Spleen (tissue), 7 donors: ENCODE measurements around the gene PTPRK.

ENCODE experiments used
- CTCF ChIP-seq, 11 experiments: fragments of 200-600 bp in 7 of 11; fragments of 450-650 bp in 4 of 11; sonication (generic) in 4 of 11; IDR thresholded peaks in 8 of 11; conservative IDR thresholded peaks in 3 of 11; 1 replicate in 7 of 11; 2 replicates in 4 of 11; pipeline versions ENCODE4 v1.4.0 to v1.8.0; 2016 to 2021; ENCODE audit warnings: antibody characterized with exemption in 11 of 11, inconsistent platforms in 4 of 11, mild to moderate bottlenecking in 1 of 11
- POLR2A ChIP-seq, 3 donors: fragments of 450-650 bp; IDR thresholded peaks; one replicate each; pipeline ENCODE4 v1.5.1; 2017; ENCODE audit warnings: antibody characterized with exemption in 3 of 3, mild to moderate bottlenecking in 1 of 3
- donor health status: DM: no; HTN: no; CAD: no; lungs with moderate emphysema.
- donor health status: DM: no; HTN: no; CAD: no.
- donor health status: DM: no; HTN: no; CAD: no.

- TF ChIP-seq CTCF (IDR thresholded peaks at IDR 0.05 in 8 of 11, conservative IDR thresholded peaks at IDR 0.05 in 3 of 11) (no peak), POLR2A (IDR thresholded peaks at IDR 0.05) (no peak)
Observed at GRCh38 chr6:128527375-128527774, 7.0 kb upstream of the PTPRK start.
